Liver (tissue), 9 donors: ENCODE data around the gene AKT3. TPM values are rescaled to one million over a fixed set of nuclear protein-coding genes. Genes with fewer than 3 reads are reported as not detected.

Experiments used
- DNase-seq: peaks from one replicate; pipeline ENCODE4 v3.0.0-alpha.2; 2017; ENCODE audit warnings: low spot score
- H3K27ac ChIP-seq, 2 donors: one replicate each; pipeline ENCODE4 v1.7.0; 2013; ENCODE audit warnings: inconsistent platforms in 2 of 2, low read length in 2 of 2, control low read depth in 1 of 2, low read depth in 1 of 2, mild to moderate bottlenecking in 1 of 2
- H3K27me3 ChIP-seq, 4 donors: one replicate each; pipeline versions ENCODE4 v1.6.1 to v1.7.0; 2013; ENCODE audit warnings: low read length in 3 of 4, inconsistent platforms in 1 of 4, mild to moderate bottlenecking in 1 of 4, moderate library complexity in 1 of 4; ENCODE audit not compliant: control insufficient read depth in 4 of 4, insufficient read depth in 4 of 4
- H3K36me3 ChIP-seq, 4 donors: one replicate each; pipeline versions ENCODE4 v1.6.1 to v1.7.0; 2013; ENCODE audit warnings: low read length in 3 of 4, mild to moderate bottlenecking in 3 of 4, low read depth in 1 of 4, moderate library complexity in 1 of 4; ENCODE audit not compliant: control insufficient read depth in 4 of 4, insufficient read depth in 3 of 4
- H3K4me1 ChIP-seq, 4 donors: one replicate each; pipeline versions ENCODE4 v1.6.1 to v1.7.0; 2013; ENCODE audit warnings: low read length in 3 of 4, mild to moderate bottlenecking in 3 of 4, moderate library complexity in 1 of 4; ENCODE audit not compliant: control insufficient read depth in 4 of 4, insufficient read depth in 4 of 4
- H3K4me3 ChIP-seq, 3 donors: one replicate each; pipeline versions ENCODE4 v1.6.1 to v1.7.0; 2013; ENCODE audit warnings: low read length in 3 of 3, control low read depth in 1 of 3, low read depth in 1 of 3, mild to moderate bottlenecking in 1 of 3
- H3K9ac ChIP-seq, 2 donors: one replicate each; pipeline ENCODE4 v1.7.0; 2013; ENCODE audit warnings: low read length in 2 of 2, mild to moderate bottlenecking in 2 of 2, moderate library complexity in 2 of 2, control low read depth in 1 of 2, low read depth in 1 of 2
- H3K9me3 ChIP-seq, 4 donors: one replicate each; pipeline versions ENCODE4 v1.6.1 to v1.7.0; 2013; ENCODE audit warnings: low read length in 3 of 4; ENCODE audit not compliant: control insufficient read depth in 4 of 4
- ATF3 ChIP-seq: IDR thresholded peaks from 2 replicates; pipeline ENCODE4 v1.6.1; 2016; ENCODE audit warnings: antibody characterized with exemption
- CTCF ChIP-seq: fragments of 150-350 bp; IDR thresholded peaks from 2 replicates; pipeline ENCODE4 v1.5.1; 2017; ENCODE audit warnings: improper control_type of control experiment, low read depth, low read length; ENCODE audit not compliant: missing input control
- EGR1 ChIP-seq, 2 donors: IDR thresholded peaks; 2 replicates each; pipeline ENCODE4 v1.6.1; 2016 to 2018; ENCODE audit warnings: antibody characterized with exemption in 2 of 2, low read depth in 2 of 2
- FOXA1 ChIP-seq: IDR thresholded peaks from 2 replicates; pipeline ENCODE4 v1.6.1; 2016; ENCODE audit warnings: antibody characterized with exemption
- GABPA ChIP-seq, 2 donors: IDR thresholded peaks in 1 of 2; conservative IDR thresholded peaks in 1 of 2; 2 replicates each; pipeline ENCODE4 v1.6.1; 2016; ENCODE audit warnings: antibody characterized with exemption in 2 of 2, mild to moderate bottlenecking in 1 of 2, moderate library complexity in 1 of 2
- HNF4A ChIP-seq, 2 donors: conservative IDR thresholded peaks; 2 replicates each; pipeline ENCODE4 v1.6.1; 2016; ENCODE audit warnings: antibody characterized with exemption in 2 of 2, mild to moderate bottlenecking in 2 of 2
- HNF4G ChIP-seq: IDR thresholded peaks from 2 replicates; pipeline ENCODE4 v1.6.1; 2016; ENCODE audit warnings: antibody characterized with exemption
- JUND ChIP-seq, 2 donors: IDR thresholded peaks; 2 replicates each; pipeline ENCODE4 v1.6.1; 2016; ENCODE audit warnings: antibody characterized with exemption in 2 of 2
- MAX ChIP-seq: IDR thresholded peaks from 2 replicates; pipeline ENCODE4 v1.6.1; 2016; ENCODE audit warnings: antibody characterized with exemption
- NR2F2 ChIP-seq: IDR thresholded peaks from 2 replicates; pipeline ENCODE4 v1.6.1; 2016; ENCODE audit warnings: antibody characterized with exemption
- RAD21 ChIP-seq, 2 donors: IDR thresholded peaks; 2 replicates each; pipeline ENCODE4 v1.6.1; 2016; ENCODE audit warnings: antibody characterized with exemption in 2 of 2, mild to moderate bottlenecking in 2 of 2
- REST ChIP-seq: IDR thresholded peaks from 2 replicates; pipeline ENCODE4 v1.6.1; 2016; ENCODE audit warnings: antibody characterized with exemption, mild to moderate bottlenecking
- RXRA ChIP-seq, 2 donors: IDR thresholded peaks; 2 replicates each; pipeline ENCODE4 v1.6.1; 2017 to 2018; ENCODE audit warnings: antibody characterized with exemption in 2 of 2, mild to moderate bottlenecking in 1 of 2
- SP1 ChIP-seq: IDR thresholded peaks from 2 replicates; pipeline ENCODE4 v1.6.1; 2018; ENCODE audit warnings: antibody characterized with exemption, mild to moderate bottlenecking
- TAF1 ChIP-seq: conservative IDR thresholded peaks from 2 replicates; pipeline ENCODE4 v1.6.1; 2016; ENCODE audit warnings: antibody characterized with exemption, mild to moderate bottlenecking
- YY1 ChIP-seq: IDR thresholded peaks from 2 replicates; pipeline ENCODE4 v1.6.1; 2016; ENCODE audit warnings: antibody characterized with exemption, mild to moderate bottlenecking
- ZBTB33 ChIP-seq: IDR thresholded peaks from 2 replicates; pipeline ENCODE4 v1.6.1; 2016; ENCODE audit warnings: antibody characterized with exemption
- WGBS: extraction: QIAGEN DNeasy Blood & Tissue Kit; methylation state at CpG from one replicate; pipeline ENCODE4 v1.1.7; 2013; 5-methylcytosine and 5-hydroxymethylcytosine counted together
- polyA plus RNA-seq, 2 donors: library from polyadenylated mRNA; stranded (reverse) in 1 of 2; unstranded in 1 of 2; fragments of 200-250 nt in 1 of 2; fragments of >200 nt in 1 of 2; fragmentation: Nextera tagmentation in 1 of 2; extraction: Ambion mirVana in 1 of 2; gene quantifications; one replicate each; pipeline versions ENCODE4 v1.2.1 to v1.2.3, GENCODE V29; 2013 to 2015
- total RNA-seq, 2 donors: library from RNA; depleted of rRNA; stranded (reverse); fragments of >200 nt; gene quantifications; one replicate each; pipeline ENCODE4 v1.2.3, GENCODE V29; 2014
- donor health status: healthy.
- donor health status: healthy.
- donor health status: healthy.
- donor health status: healthy.
- donor health status: healthy.

AKT3 gene
- total and polyA plus RNA-seq, 4 donors, result 1.7 to 7.6 (median 2.8) TPM

GRCh38 chr1:243628476-243628907 lies 221.6 kb downstream of the AKT3 start:
- TF ChIP-seq CTCF, result no peak
- TF ChIP-seq RAD21 (IDR thresholded peaks at IDR 0.05), result no peak
- no peak for TF ChIP-seq YY1
- no peak for TF ChIP-seq ZBTB33
- no peak for TF ChIP-seq NR2F2
- no peak for TF ChIP-seq ATF3
- no peak for TF ChIP-seq RXRA (IDR thresholded peaks at IDR 0.05)
- TF ChIP-seq EGR1 (IDR thresholded peaks at IDR 0.05; ENCODE audit: low read depth in 2 of 2), result no peak
- no peak for TF ChIP-seq MAX
- TF ChIP-seq REST, result no peak
- TF ChIP-seq FOXA1, result no peak
- no peak for TF ChIP-seq HNF4A (conservative IDR thresholded peaks at IDR 0.05)
- TF ChIP-seq HNF4G, result no peak
- no peak for TF ChIP-seq JUND (IDR thresholded peaks at IDR 0.05)
- TF ChIP-seq TAF1, result no peak
- no peak for TF ChIP-seq GABPA (IDR thresholded peaks at IDR 0.05 in 1 of 2, conservative IDR thresholded peaks at IDR 0.05 in 1 of 2)
- no peak for TF ChIP-seq SP1
- no peak overlapping the region for H3K27ac ChIP-seq
- H3K9me3 ChIP-seq, result peaks cover 0 to under 1% (median 0%) of the 10 kb centered on the region in 4 donors
- no peak for DNase-seq
- H3K4me1 ChIP-seq, result no peaks in the 10 kb centered on the region
- peaks cover 0 to 4% (median 0%) of the 10 kb centered on the region in 4 donors for H3K36me3 ChIP-seq
- no peaks in the 10 kb centered on the region for H3K27me3 ChIP-seq
- no peak overlapping the region for H3K9ac ChIP-seq
- H3K4me3 ChIP-seq, result no peak overlapping the region
- WGBS, result 96% methylated on average over 2 of the region's 2 CpGs
